ENCODE measurements around the gene ROBO1. TPM values are rescaled to one million over a fixed set of nuclear protein-coding genes. Genes with fewer than 3 reads are reported as not detected.
A peak's percentile ranks its signal among the peaks of the same experiment; 100 is the strongest.

ROBO1 gene
- total RNA-seq, 1 experiment from 2014 or later, result 33.9 TPM

DNA sequence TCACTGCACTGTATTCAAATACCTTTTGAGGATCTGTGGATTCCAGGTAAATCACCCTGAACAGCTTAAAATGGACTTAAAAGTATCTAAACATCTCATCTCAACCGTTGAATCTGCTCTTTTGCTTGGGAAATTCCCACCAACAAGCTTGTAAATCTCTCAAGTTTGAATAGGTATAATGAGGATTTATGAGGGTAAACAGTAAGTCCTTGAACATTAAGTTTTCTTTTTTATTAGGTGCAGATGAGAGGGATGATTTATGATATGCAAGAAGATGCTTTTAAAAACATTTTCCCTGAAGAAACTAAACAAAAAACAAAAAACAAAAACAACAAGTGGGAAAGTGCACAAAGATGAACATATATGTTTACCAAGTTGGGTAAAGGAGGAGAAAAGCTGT, 290.6 kb downstream of the ROBO1 start:
- intact Hi-C loops (cut with micrococcal nuclease; ENCODE audit: unreplicated experiment), result no loop called here
- Mint-ChIP-seq H3K36me3 (ENCODE audit: insufficient read depth, unreplicated experiment) (no peaks in the 10 kb centered on the region), H3K4me3 (ENCODE audit: low read depth, unreplicated experiment) (no peak overlapping the region), H3K4me1 (ENCODE audit: low read depth, unreplicated experiment) (no peaks in the 10 kb centered on the region), H3K27ac (ENCODE audit: unreplicated experiment) (no peak overlapping the region), H3K9me3 (ENCODE audit: low read depth, unreplicated experiment) (no peaks in the 10 kb centered on the region), H3K27me3 (ENCODE audit: unreplicated experiment) (no peaks in the 10 kb centered on the region)
- CTCF ChIA-PET, result no interaction called here
- TF ChIP-seq, protein P1, sequence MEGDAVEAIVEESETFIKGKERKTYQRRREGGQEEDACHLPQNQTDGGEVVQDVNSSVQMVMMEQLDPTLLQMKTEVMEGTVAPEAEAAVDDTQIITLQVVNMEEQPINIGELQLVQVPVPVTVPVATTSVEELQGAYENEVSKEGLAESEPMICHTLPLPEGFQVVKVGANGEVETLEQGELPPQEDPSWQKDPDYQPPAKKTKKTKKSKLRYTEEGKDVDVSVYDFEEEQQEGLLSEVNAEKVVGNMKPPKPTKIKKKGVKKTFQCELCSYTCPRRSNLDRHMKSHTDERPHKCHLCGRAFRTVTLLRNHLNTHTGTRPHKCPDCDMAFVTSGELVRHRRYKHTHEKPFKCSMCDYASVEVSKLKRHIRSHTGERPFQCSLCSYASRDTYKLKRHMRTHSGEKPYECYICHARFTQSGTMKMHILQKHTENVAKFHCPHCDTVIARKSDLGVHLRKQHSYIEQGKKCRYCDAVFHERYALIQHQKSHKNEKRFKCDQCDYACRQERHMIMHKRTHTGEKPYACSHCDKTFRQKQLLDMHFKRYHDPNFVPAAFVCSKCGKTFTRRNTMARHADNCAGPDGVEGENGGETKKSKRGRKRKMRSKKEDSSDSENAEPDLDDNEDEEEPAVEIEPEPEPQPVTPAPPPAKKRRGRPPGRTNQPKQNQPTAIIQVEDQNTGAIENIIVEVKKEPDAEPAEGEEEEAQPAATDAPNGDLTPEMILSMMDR (IDR thresholded peaks at IDR 0.05; ENCODE audit: unreplicated experiment), result no peak
- no TSS peak for BruUV-seq (replicated peaks)
- DNase-seq, result no peak

DNA sequence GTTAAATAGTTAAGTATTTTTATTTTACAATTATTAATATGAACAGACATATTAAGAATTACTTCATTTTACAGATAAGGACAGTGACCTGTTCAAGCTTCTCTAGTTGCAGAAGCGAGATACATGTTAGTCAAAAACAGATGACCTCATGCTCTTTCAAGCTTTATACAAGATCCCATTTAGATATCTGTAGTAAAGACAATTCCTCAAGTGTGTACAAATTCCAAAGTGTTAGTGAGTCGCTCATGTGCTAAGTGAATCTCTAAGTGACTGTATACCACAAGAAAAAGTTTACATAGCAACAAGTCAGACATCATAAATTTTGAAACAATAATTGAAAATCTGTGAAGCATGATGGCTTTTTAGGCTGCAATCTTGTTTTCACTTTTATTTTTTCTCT, 293.8 kb downstream of the ROBO1 start:
- no peaks in the 10 kb centered on the region for H3K36me3 Mint-ChIP-seq (ENCODE audit: insufficient read depth, unreplicated experiment)
- CTCF ChIA-PET, result no interaction called here

DNA sequence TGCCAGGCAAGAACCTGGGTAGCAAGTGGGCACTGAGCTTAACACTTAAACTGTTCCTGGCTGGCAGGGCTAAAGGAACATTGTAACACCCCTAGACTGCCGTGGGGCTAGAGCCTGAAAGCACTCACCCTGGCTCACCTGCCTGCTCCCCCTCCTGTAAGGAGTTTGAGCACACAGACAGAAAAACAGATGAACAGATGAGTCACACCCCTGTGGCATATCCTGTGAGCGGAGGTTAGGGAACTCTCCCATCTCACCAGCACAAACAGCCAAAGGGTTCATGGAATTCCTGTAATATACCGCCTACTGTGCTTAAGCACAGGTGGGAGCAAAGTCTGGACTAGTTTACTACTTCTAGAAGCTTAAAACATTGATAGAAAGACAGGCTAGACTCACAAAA, 300.1 kb downstream of the ROBO1 start:
- intact Hi-C loops (cut with micrococcal nuclease; ENCODE audit: unreplicated experiment), result no loop called here
- no peaks in the 10 kb centered on the region for H3K27me3 Mint-ChIP-seq (ENCODE audit: unreplicated experiment)
- H3K4me1 Mint-ChIP-seq (ENCODE audit: low read depth, unreplicated experiment), result no peaks in the 10 kb centered on the region
- H3K27ac Mint-ChIP-seq (ENCODE audit: unreplicated experiment), result no peak overlapping the region
- H3K36me3 Mint-ChIP-seq (ENCODE audit: insufficient read depth, unreplicated experiment), result no peaks in the 10 kb centered on the region
- no TSS peak for BruUV-seq (replicated peaks)
- no peak overlapping the region for H3K4me3 Mint-ChIP-seq (ENCODE audit: low read depth, unreplicated experiment)
- no peaks in the 10 kb centered on the region for H3K9me3 Mint-ChIP-seq (ENCODE audit: low read depth, unreplicated experiment)
- peak; percentile 1 for DNase-seq
- TF ChIP-seq, protein P1 (IDR thresholded peaks at IDR 0.05; ENCODE audit: unreplicated experiment), result no peak
- CTCF ChIA-PET, result no interaction called here

More for the DNA sequence above, 293.8 kb downstream of the ROBO1 start:
- no peaks in the 10 kb centered on the region for H3K27me3 Mint-ChIP-seq (ENCODE audit: unreplicated experiment)
- intact Hi-C loops (cut with micrococcal nuclease; ENCODE audit: unreplicated experiment), result no loop called here
- H3K27ac Mint-ChIP-seq (ENCODE audit: unreplicated experiment), result no peak overlapping the region
- TF ChIP-seq, protein P1 (IDR thresholded peaks at IDR 0.05; ENCODE audit: unreplicated experiment), result no peak
- H3K4me3 Mint-ChIP-seq (ENCODE audit: low read depth, unreplicated experiment), result no peak overlapping the region
- DNase-seq, result no peak
- no peaks in the 10 kb centered on the region for H3K4me1 Mint-ChIP-seq (ENCODE audit: low read depth, unreplicated experiment)
- no TSS peak for BruUV-seq (replicated peaks)
- H3K9me3 Mint-ChIP-seq (ENCODE audit: low read depth, unreplicated experiment), result no peaks in the 10 kb centered on the region

DNA sequence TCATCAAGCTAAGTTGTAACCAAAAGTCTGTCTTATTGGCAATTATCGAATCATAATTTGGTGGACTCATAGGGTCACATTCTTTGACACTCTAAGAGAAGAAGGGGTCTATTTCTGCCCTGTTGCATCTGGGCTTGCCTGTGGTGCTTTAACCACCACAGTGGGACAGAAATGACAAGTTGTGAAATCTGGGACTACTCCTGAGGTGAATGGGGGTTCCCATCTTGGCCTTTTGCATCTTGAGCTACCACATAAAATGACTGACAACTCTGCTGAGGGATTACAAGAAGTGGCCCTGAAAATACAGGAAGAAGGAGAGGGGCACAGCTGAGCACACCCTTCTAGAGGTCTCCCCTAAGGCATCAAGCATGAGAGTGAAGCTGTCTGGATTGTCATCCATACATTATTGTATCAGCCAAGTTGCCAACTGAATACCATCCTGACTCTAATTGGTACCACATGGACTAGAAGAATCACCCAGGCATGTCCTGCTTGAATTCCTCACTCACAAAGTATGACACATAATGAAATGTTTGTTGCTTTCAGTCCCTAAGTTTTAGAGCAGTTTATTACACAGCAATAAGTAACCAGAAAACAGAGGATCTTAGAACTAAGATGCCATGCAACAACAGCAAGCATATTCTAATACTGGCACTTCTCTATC, 306.5 kb downstream of the ROBO1 start:
- no peaks in the 10 kb centered on the region for H3K27me3 Mint-ChIP-seq (ENCODE audit: unreplicated experiment)
- no peaks in the 10 kb centered on the region for H3K4me1 Mint-ChIP-seq (ENCODE audit: low read depth, unreplicated experiment)
- BruUV-seq (replicated peaks), result no TSS peak
- H3K9me3 Mint-ChIP-seq (ENCODE audit: low read depth, unreplicated experiment), result no peaks in the 10 kb centered on the region
- CTCF ChIA-PET, result no interaction called here
- intact Hi-C loops (cut with micrococcal nuclease; ENCODE audit: unreplicated experiment), result no loop called here
- TF ChIP-seq, protein P1 (IDR thresholded peaks at IDR 0.05; ENCODE audit: unreplicated experiment), result no peak
- no peaks in the 10 kb centered on the region for H3K36me3 Mint-ChIP-seq (ENCODE audit: insufficient read depth, unreplicated experiment)
- H3K27ac Mint-ChIP-seq (ENCODE audit: unreplicated experiment), result no peak overlapping the region
- no peak overlapping the region for H3K4me3 Mint-ChIP-seq (ENCODE audit: low read depth, unreplicated experiment)
- no peak for DNase-seq
